ENCODE results near the gene IL17B. TPM values are rescaled to one million over a fixed set of nuclear protein-coding genes. Genes with fewer than 3 reads are reported as not detected.
"Not testable (repeated sequence)": the region's sequence is repeated elsewhere in the genome, so short reads cannot be mapped to it uniquely, and the experiment has no call there.

The IL17B gene
- total RNA-seq, 1 experiment from 2014 or later = not detected

DNA sequence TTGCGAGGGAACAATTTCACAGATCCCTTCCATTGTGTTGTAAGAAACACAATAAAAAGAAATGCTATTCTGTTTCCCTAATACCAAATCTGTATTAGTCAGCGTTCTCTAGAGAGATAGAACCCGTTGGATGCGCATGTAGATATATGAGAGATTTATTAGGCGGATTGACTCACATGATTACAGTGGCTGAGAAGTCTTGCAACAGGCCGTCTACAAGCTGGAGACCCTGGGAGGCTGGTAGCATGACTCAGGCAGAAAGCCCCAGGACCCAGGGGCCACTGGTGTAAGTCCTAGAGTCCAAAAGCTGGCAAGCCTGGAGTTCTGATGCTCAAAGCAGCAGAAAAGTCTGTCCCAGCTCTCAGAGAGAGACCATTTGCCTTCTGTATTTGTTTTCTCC lies 18.4 kb upstream of the IL17B start (continued):
- TF ChIP-seq, protein P1, sequence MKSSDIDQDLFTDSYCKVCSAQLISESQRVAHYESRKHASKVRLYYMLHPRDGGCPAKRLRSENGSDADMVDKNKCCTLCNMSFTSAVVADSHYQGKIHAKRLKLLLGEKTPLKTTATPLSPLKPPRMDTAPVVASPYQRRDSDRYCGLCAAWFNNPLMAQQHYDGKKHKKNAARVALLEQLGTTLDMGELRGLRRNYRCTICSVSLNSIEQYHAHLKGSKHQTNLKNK (CRISPR knock-in tag; IDR thresholded peaks at IDR 0.05) = no peak
- TF ChIP-seq TEAD1 (CRISPR knock-in tag; IDR thresholded peaks at IDR 0.05) (no peak), ELF4 (CRISPR knock-in tag; IDR thresholded peaks at IDR 0.05; ENCODE audit: low read depth) (no peak)

DNA sequence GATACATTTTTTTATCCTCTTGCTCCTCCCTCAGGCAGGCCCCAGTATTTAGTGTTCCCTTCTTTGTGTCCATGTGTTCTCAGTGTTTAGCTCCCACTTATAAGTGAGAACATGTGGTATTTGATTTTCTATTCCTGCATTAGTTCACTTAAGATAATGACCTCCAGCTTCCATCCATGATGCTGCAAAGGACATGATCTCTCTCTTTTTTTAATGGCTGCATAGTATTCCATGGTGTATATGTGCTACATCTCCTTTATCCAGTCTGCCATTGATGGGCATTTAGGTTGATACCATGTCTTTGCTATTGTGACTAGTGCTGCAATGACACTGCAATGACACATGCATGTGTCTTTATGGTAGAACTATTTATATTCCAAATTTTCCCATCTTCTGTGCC lies 15.9 kb upstream of the IL17B start:
- H3K27me3 Mint-ChIP-seq (ENCODE audit: low read depth); DNase-seq (ENCODE audit: low spot score); H3K4me3 Mint-ChIP-seq; H3K4me1 Mint-ChIP-seq; H3K9me3 Mint-ChIP-seq; ATAC-seq; H3K27ac Mint-ChIP-seq; POLR2A ChIA-PET; H3K36me3 Mint-ChIP-seq: not testable (repeated sequence)
- CTCF ChIA-PET = interaction anchor here (1.5 kb wide), 1 partner anchor 14 kb away, joined by 4 read pairs; no protein-coding TSS in a partner anchor

DNA sequence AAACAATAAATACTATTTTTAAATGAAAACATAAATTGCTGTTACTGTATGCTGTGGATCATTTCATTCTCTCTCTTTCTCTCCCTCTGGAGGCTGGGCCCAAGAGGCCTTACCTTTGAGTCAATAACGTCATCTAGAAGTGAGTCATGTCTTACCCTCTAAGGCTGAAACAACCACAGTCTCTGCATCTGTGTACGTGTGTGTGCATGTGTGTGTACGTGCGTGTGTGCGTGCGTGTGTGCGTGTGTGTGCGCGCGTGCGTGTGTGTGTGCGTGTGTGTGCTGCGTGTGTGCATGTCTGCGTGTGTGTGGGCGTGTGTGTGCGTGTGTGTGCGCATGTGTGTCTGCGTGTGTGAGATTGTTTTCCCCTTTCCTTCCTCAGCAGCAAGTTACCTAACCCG lies 13.6 kb upstream of the IL17B start:
- Mint-ChIP-seq H3K27ac (no peak overlapping the region), H3K27me3 (ENCODE audit: low read depth) (no peaks in the 10 kb centered on the region), H3K9me3 (peaks cover 5% of the 10 kb centered on the region), H3K36me3 (no peaks in the 10 kb centered on the region), H3K4me3 (no peak overlapping the region), H3K4me1 (no peaks in the 10 kb centered on the region)
- ChIA-PET CTCF (interaction anchor here (1.0 kb wide), 1 partner anchor 25 kb away, joined by 3 read pairs; no protein-coding TSS in a partner anchor), POLR2A (no interaction called here)
- DNase-seq (ENCODE audit: low spot score) (no peak), ATAC-seq (no peak)
- TF ChIP-seq SOX15 (CRISPR knock-in tag; IDR thresholded peaks at IDR 0.05) (no peak), NFE2L1 (CRISPR knock-in tag; IDR thresholded peaks at IDR 0.05) (0 out of 2 replicates have a peak, but pooled peaks have one; percentile 14)

DNA sequence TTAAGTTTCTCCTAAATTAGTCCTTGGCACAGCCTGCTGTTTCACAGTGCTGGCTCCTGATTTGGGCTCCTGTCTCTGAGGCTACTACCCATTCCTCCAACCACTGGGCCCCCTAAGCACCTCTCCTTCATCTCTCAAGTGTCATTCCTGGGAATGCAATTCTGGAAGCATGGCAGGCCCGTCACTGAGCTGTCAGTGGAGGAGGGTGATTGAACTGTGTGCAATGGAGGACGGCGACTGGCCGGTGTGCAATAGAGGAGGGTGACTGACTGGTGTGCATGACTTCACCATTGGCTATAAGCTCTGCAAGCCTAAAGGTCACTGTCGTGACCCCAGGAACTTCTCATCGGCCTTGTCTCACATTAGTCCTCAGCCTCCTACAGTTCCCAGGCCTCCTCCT lies 12.4 kb upstream of the IL17B start:
- ATAC-seq = no peak

DNA sequence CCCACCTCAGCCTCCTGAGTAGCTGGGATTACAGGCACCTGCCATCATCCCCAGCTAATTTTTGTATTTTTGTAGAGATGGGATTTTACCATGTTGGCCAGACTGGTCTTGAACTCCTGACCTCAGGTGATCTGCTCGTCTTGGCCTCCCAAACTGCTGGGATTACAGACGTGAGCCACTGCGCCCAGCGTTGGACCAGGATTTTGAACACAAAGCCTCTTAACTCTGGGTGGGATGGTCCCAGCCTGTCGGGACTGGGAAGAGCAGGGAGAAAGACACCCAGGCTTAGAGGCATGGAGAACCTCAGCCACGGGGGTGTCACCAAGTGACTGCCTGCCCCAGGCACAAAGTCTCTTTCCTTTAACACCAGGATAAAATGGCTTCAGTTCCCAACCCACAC lies 12.0 kb upstream of the IL17B start:
- H3K36me3 Mint-ChIP-seq; H3K4me1 Mint-ChIP-seq; H3K4me3 Mint-ChIP-seq; ATAC-seq; H3K27ac Mint-ChIP-seq; POLR2A ChIA-PET; H3K27me3 Mint-ChIP-seq (ENCODE audit: low read depth); DNase-seq (ENCODE audit: low spot score); H3K9me3 Mint-ChIP-seq: not testable (repeated sequence)
- CTCF ChIA-PET = interaction anchor here (0.9 to 1.9 kb wide), 3 partner anchors 9 to 43 kb away, joined by 3 to 8 read pairs (median 6); no protein-coding TSS in a partner anchor

More for the DNA sequence above, 12.4 kb upstream of the IL17B start:
- CTCF ChIA-PET = interaction anchor here (0.9 to 1.9 kb wide), 2 partner anchors 15 to 43 kb away, joined by 3 to 8 read pairs; no protein-coding TSS in a partner anchor
- Mint-ChIP-seq H3K36me3 (no peaks in the 10 kb centered on the region), H3K4me1 (no peaks in the 10 kb centered on the region), H3K27me3 (ENCODE audit: low read depth) (no peaks in the 10 kb centered on the region), H3K27ac (no peak overlapping the region), H3K9me3 (peaks cover 5% of the 10 kb centered on the region), H3K4me3 (no peak overlapping the region)
- POLR2A ChIA-PET = no interaction called here
- TF ChIP-seq NFATC4 (CRISPR knock-in tag; IDR thresholded peaks at IDR 0.05) = no peak
- no peak for TF ChIP-seq CBFB (CRISPR knock-in tag; IDR thresholded peaks at IDR 0.05; ENCODE audit: low read depth)
- no peak for TF ChIP-seq PRRX2 (CRISPR knock-in tag; IDR thresholded peaks at IDR 0.05)
- no peak for TF ChIP-seq NR2C2 (CRISPR knock-in tag; IDR thresholded peaks at IDR 0.05)
- TF ChIP-seq EMX1 (CRISPR knock-in tag; IDR thresholded peaks at IDR 0.05) = no peak
- TF ChIP-seq, protein P2, sequence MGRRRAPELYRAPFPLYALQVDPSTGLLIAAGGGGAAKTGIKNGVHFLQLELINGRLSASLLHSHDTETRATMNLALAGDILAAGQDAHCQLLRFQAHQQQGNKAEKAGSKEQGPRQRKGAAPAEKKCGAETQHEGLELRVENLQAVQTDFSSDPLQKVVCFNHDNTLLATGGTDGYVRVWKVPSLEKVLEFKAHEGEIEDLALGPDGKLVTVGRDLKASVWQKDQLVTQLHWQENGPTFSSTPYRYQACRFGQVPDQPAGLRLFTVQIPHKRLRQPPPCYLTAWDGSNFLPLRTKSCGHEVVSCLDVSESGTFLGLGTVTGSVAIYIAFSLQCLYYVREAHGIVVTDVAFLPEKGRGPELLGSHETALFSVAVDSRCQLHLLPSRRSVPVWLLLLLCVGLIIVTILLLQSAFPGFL (CRISPR knock-in tag; IDR thresholded peaks at IDR 0.05; ENCODE audit: borderline replicate concordance) = no peak
- TF ChIP-seq OVOL2 (CRISPR knock-in tag; IDR thresholded peaks at IDR 0.05; ENCODE audit: borderline replicate concordance) = no peak
- TF ChIP-seq RELA (CRISPR knock-in tag; IDR thresholded peaks at IDR 0.05; ENCODE audit: borderline replicate concordance) = no peak
- TF ChIP-seq, protein P3, sequence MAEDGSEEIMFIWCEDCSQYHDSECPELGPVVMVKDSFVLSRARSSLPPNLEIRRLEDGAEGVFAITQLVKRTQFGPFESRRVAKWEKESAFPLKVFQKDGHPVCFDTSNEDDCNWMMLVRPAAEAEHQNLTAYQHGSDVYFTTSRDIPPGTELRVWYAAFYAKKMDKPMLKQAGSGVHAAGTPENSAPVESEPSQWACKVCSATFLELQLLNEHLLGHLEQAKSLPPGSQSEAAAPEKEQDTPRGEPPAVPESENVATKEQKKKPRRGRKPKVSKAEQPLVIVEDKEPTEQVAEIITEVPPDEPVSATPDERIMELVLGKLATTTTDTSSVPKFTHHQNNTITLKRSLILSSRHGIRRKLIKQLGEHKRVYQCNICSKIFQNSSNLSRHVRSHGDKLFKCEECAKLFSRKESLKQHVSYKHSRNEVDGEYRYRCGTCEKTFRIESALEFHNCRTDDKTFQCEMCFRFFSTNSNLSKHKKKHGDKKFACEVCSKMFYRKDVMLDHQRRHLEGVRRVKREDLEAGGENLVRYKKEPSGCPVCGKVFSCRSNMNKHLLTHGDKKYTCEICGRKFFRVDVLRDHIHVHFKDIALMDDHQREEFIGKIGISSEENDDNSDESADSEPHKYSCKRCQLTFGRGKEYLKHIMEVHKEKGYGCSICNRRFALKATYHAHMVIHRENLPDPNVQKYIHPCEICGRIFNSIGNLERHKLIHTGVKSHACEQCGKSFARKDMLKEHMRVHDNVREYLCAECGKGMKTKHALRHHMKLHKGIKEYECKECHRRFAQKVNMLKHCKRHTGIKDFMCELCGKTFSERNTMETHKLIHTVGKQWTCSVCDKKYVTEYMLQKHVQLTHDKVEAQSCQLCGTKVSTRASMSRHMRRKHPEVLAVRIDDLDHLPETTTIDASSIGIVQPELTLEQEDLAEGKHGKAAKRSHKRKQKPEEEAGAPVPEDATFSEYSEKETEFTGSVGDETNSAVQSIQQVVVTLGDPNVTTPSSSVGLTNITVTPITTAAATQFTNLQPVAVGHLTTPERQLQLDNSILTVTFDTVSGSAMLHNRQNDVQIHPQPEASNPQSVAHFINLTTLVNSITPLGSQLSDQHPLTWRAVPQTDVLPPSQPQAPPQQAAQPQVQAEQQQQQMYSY (CRISPR knock-in tag; IDR thresholded peaks at IDR 0.05) = no peak
- no peak for TF ChIP-seq SOX15 (CRISPR knock-in tag; IDR thresholded peaks at IDR 0.05)
- TF ChIP-seq, protein P4, sequence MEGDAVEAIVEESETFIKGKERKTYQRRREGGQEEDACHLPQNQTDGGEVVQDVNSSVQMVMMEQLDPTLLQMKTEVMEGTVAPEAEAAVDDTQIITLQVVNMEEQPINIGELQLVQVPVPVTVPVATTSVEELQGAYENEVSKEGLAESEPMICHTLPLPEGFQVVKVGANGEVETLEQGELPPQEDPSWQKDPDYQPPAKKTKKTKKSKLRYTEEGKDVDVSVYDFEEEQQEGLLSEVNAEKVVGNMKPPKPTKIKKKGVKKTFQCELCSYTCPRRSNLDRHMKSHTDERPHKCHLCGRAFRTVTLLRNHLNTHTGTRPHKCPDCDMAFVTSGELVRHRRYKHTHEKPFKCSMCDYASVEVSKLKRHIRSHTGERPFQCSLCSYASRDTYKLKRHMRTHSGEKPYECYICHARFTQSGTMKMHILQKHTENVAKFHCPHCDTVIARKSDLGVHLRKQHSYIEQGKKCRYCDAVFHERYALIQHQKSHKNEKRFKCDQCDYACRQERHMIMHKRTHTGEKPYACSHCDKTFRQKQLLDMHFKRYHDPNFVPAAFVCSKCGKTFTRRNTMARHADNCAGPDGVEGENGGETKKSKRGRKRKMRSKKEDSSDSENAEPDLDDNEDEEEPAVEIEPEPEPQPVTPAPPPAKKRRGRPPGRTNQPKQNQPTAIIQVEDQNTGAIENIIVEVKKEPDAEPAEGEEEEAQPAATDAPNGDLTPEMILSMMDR (IDR thresholded peaks at IDR 0.05) = no peak
- DNase-seq (ENCODE audit: low spot score) = no peak
